GM12878 (cell line): ENCODE results near the gene VWA3A. TPM values are rescaled to one million over a fixed set of nuclear protein-coding genes. Genes with fewer than 3 reads are reported as not detected.

Experiments used
- ATAC-seq: fragments of 200-7000 bp; cut with Tn5 transposase; 3 replicates; pipeline ENCODE4 v1.9.1; 2020; ENCODE audit warnings: mild to moderate bottlenecking, moderate library complexity
- BruUV-seq: library from RNA; stranded (reverse); fragments of 400-500 nt; replicated peaks from 2 replicates; lab custom pipeline; 2021; lab: Mats Ljungman, UMichigan
- CTCF ChIA-PET: fragments of 300-600 bp; sonication (Branson Sonifier 250); formaldehyde crosslinking; extraction: SDS; loops from one replicate; lab custom pipeline; 2021; ENCODE audit warnings: inconsistent platforms; lab: Yijun Ruan, JAX
- POLR2A ChIA-PET: fragments of 350-600 bp; formaldehyde crosslinking; extraction: SDS; loops from one replicate; lab custom pipeline; 2021; ENCODE audit warnings: inconsistent platforms; lab: Charles Lee
- RAD21 ChIA-PET: fragments of 300-600 bp; sonication (Branson Sonifier 250); formaldehyde crosslinking; loops from one replicate; lab custom pipeline; 2023; ENCODE audit warnings: antibody characterized with exemption; ENCODE audit not compliant: unreplicated experiment; lab: Charles Lee
- SMC1A ChIA-PET: fragments of 300-600 bp; sonication (Branson Sonifier 250); formaldehyde crosslinking; loops from one replicate; lab custom pipeline; 2023; ENCODE audit not compliant: unreplicated experiment, uncharacterized antibody; lab: Charles Lee
- DNase-seq: peaks from one replicate; pipeline ENCODE4 v3.0.0-alpha.2; 2011; ENCODE audit warnings: low read depth, low spot score
- FAIRE-seq: peaks from 3 replicates; lab custom pipeline; 2011; peaks lifted over from hg19 to GRCh38; lab: Jason Lieb, UNC
- H2AFZ ChIP-seq: 2 replicates; pipeline ENCODE4 v1.6.0; 2011; ENCODE audit warnings: low read depth, low read length, control low read depth; ENCODE audit not compliant: control insufficient read depth
- H3K27ac ChIP-seq: 2 replicates; pipeline ENCODE4 v1.5.1; 2011; ENCODE audit warnings: control low read depth; ENCODE audit not compliant: control insufficient read depth, insufficient read depth
- H3K27me3 ChIP-seq, 2 experiments: replicated peaks in 1 of 2; 2 replicates each; pipeline versions ENCODE4 v1.6.0 to v1.6.1; 2011; ENCODE audit warnings: low read length in 1 of 2; ENCODE audit not compliant: control insufficient read depth in 2 of 2, insufficient read depth in 2 of 2
- H3K36me3 ChIP-seq, 2 experiments: 2 replicates each; pipeline ENCODE4 v1.5.1; 2011; ENCODE audit warnings: low read length in 1 of 2; ENCODE audit not compliant: control insufficient read depth in 2 of 2, insufficient read depth in 2 of 2
- H3K4me1 ChIP-seq: 2 replicates; pipeline ENCODE4 v1.6.1; 2011; ENCODE audit warnings: mild to moderate bottlenecking, low read length, moderate library complexity, mixed read lengths; ENCODE audit not compliant: control insufficient read depth, insufficient read depth
- H3K4me2 ChIP-seq: 2 replicates; pipeline ENCODE4 v1.6.0; 2011; ENCODE audit warnings: control low read depth; ENCODE audit not compliant: control insufficient read depth, insufficient read depth
- H3K4me3 ChIP-seq: fragments of 200-600 bp; sonication (generic); 2 replicates; pipeline ENCODE4 v1.5.1; 2016
- H3K79me2 ChIP-seq: 2 replicates; pipeline ENCODE4 v1.6.0; 2011; ENCODE audit warnings: low read length; ENCODE audit not compliant: control insufficient read depth, insufficient read depth
- H3K9ac ChIP-seq: 2 replicates; pipeline ENCODE4 v1.8.0; 2011; ENCODE audit warnings: low read length, control low read depth, mixed read lengths; ENCODE audit not compliant: control insufficient read depth, insufficient read depth
- H3K9me3 ChIP-seq: replicated peaks from 3 replicates; pipeline ENCODE4 v1.5.1; 2011; ENCODE audit warnings: mild to moderate bottlenecking, low read length; ENCODE audit not compliant: control insufficient read depth, insufficient read depth
- H4K20me1 ChIP-seq: 2 replicates; pipeline ENCODE4 v1.6.0; 2011; ENCODE audit not compliant: control insufficient read depth, insufficient read depth
- CHD4 ChIP-seq: fragments of 200-600 bp; sonication (generic); IDR thresholded peaks from 2 replicates; pipeline ENCODE4 v1.6.1; 2016; ENCODE audit warnings: mild to moderate bottlenecking
- EGR1 ChIP-seq, 2 experiments: IDR thresholded peaks; 1 replicate in 1 of 2; 2 replicates in 1 of 2; pipeline ENCODE4 v1.6.1; 2011 to 2012; ENCODE audit warnings: low read depth in 2 of 2, low read length in 2 of 2, borderline replicate concordance in 1 of 2, mild to moderate bottlenecking in 1 of 2, moderate library complexity in 1 of 2
- IKZF1 ChIP-seq: fragments of 450-650 bp; conservative IDR thresholded peaks from 2 replicates; pipeline ENCODE4 v1.6.1; 2017; ENCODE audit warnings: antibody characterized with exemption, mild to moderate bottlenecking
- IKZF2 ChIP-seq, 2 experiments: fragments of 450-650 bp; IDR thresholded peaks; 2 replicates each; pipeline ENCODE4 v1.6.1; 2017; ENCODE audit warnings: mild to moderate bottlenecking in 2 of 2, moderate library complexity in 2 of 2
- RB1 ChIP-seq: fragments of 450-650 bp; formaldehyde crosslinking; IDR thresholded peaks from 2 replicates; pipeline ENCODE4 v1.6.1; 2017; ENCODE audit warnings: mild to moderate bottlenecking, borderline replicate concordance
- SPI1 ChIP-seq: IDR thresholded peaks from 2 replicates; pipeline ENCODE4 v1.6.1; 2011; ENCODE audit warnings: low read depth, mild to moderate bottlenecking, low read length, moderate library complexity, borderline replicate concordance; ENCODE audit not compliant: insufficient read depth
- YBX1 ChIP-seq: fragments of 450-650 bp; IDR thresholded peaks from 2 replicates; pipeline ENCODE4 v1.6.1; 2016; ENCODE audit warnings: antibody characterized with exemption
- ZNF207 ChIP-seq: fragments of 450-650 bp; IDR thresholded peaks from 2 replicates; pipeline ENCODE4 v1.6.1; 2014; ENCODE audit warnings: antibody characterized with exemption, mild to moderate bottlenecking, borderline replicate concordance
- in situ Hi-C: fragments of 300-500 bp; cut with MboI; formaldehyde crosslinking; loops from 9 replicates; pipeline ENCODE4 v1.14.3; 2018; ENCODE audit warnings: mixed read lengths
- intact Hi-C: fragments of 100-400 bp; cut with micrococcal nuclease; formaldehyde crosslinking; loops from one replicate; pipeline ENCODE4 v1.14.2; 2022; ENCODE audit not compliant: unreplicated experiment
- polyA plus RNA-seq, 11 experiments: library from polyadenylated mRNA; depleted of rRNA in 4 of 11; unstranded in 6 of 11; stranded (reverse) in 5 of 11; fragments of >200 nt; fragmentation: Nextera tagmentation in 4 of 11; fragmentation: Illumina TruSeq in 1 of 11; extraction: Ambion mirVana in 4 of 11; extraction: Trizol in 1 of 11; gene quantifications; 1 replicate in 1 of 11; 2 replicates in 10 of 11; pipeline versions ENCODE4 v1.2.1 to v1.2.3, GENCODE V29; 2011 to 2016; ENCODE audit warnings: inconsistent platforms in 2 of 11, missing spikeins in 2 of 11, low read depth in 1 of 11
- total RNA-seq, 4 experiments: library from RNA; depleted of rRNA in 3 of 4; stranded (reverse); fragments of >200 nt in 3 of 4; fragmentation: Illumina TruSeq in 1 of 4; extraction: Trizol in 1 of 4; gene quantifications; 2 replicates each; pipeline versions ENCODE4 v1.2.1 to v1.2.3, GENCODE V29; 2013 to 2021
- TF ChIP-seq, protein P1 (sequence below): fragments of 450-650 bp; IDR thresholded peaks from 2 replicates; pipeline ENCODE4 v1.6.1; 2017; ENCODE audit warnings: low read depth, mild to moderate bottlenecking, moderate library complexity
- TF ChIP-seq, protein P2 (sequence below): fragments of 450-650 bp; conservative IDR thresholded peaks from 2 replicates; pipeline ENCODE4 v1.6.1; 2017; ENCODE audit warnings: mild to moderate bottlenecking, moderate library complexity

VWA3A gene
- total and polyA plus RNA-seq, 10 of the 15 experiments (the other 5 are each of a cell fraction or from before 2014, with no cell fraction given): 0.01 TPM; not detected in 9

DNA sequence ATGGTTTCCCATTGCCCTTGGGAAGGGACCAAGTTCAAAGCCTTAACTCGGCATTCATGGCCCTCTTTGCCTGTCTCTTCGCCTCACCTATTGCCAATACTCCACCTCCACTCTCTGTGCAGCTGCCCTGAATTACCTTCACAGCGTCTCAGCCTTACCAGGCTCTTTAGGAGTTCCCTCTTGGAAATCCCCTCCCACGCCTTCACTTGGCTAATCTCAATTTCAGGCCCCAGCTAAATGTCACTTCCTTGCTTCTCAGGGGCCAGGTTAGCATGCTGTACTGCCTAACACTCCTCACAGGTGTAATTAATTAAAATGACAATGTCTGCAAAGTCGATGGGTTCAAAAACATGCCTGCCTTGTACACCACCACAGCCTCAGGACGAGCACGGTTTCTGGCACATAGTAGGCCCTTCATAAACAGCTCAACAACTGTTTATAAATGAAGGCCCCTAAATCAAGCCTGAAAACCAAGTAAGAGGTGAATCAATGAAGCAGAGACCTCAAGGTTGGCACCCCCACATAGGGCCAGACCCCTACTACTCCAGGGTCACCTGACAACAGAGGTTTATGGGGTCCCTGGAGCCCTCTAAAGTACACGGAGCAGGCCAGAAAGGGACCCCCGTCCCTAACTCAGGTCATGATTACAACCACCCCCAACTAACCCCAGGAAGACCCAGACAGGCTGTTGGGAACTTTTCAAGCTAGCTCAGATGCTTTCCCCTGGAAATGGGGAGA lies 102.5 kb downstream of the VWA3A start (continued):
- TF ChIP-seq, protein P1, sequence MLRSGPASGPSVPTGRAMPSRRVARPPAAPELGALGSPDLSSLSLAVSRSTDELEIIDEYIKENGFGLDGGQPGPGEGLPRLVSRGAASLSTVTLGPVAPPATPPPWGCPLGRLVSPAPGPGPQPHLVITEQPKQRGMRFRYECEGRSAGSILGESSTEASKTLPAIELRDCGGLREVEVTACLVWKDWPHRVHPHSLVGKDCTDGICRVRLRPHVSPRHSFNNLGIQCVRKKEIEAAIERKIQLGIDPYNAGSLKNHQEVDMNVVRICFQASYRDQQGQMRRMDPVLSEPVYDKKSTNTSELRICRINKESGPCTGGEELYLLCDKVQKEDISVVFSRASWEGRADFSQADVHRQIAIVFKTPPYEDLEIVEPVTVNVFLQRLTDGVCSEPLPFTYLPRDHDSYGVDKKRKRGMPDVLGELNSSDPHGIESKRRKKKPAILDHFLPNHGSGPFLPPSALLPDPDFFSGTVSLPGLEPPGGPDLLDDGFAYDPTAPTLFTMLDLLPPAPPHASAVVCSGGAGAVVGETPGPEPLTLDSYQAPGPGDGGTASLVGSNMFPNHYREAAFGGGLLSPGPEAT: peak; percentile 54
- TF ChIP-seq SPI1 (peak; percentile 59; the same call in 1 of the 2 replicates), IKZF1 (peak; percentile 62), IKZF2 (IDR thresholded peaks at IDR 0.05) (peak in 1 of 2 experiments; percentile 55; a peak in 2 of 4 replicates), EGR1 (IDR thresholded peaks at IDR 0.05; ENCODE audit: borderline replicate concordance in 1 of 2, low read depth in 2 of 2, low read length in 2 of 2) (peak in 1 of 2 experiments; percentile 49; a peak in 1 of 3 replicates)
- TF ChIP-seq, protein P2, sequence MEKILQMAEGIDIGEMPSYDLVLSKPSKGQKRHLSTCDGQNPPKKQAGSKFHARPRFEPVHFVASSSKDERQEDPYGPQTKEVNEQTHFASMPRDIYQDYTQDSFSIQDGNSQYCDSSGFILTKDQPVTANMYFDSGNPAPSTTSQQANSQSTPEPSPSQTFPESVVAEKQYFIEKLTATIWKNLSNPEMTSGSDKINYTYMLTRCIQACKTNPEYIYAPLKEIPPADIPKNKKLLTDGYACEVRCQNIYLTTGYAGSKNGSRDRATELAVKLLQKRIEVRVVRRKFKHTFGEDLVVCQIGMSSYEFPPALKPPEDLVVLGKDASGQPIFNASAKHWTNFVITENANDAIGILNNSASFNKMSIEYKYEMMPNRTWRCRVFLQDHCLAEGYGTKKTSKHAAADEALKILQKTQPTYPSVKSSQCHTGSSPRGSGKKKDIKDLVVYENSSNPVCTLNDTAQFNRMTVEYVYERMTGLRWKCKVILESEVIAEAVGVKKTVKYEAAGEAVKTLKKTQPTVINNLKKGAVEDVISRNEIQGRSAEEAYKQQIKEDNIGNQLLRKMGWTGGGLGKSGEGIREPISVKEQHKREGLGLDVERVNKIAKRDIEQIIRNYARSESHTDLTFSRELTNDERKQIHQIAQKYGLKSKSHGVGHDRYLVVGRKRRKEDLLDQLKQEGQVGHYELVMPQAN: no peak

DNA sequence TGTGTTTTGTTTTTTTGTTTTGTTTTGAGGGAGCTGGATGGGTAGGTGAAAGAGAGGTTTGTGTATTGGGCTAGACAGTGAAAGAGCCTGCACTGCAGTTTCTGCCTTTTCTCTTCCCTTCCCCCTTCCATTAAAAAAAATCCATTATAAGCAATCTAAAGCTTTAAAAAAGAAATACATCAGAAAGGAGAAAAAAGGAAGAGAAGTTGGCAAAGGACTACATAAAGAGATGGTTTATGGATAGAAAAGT lies 103.0 kb downstream of the VWA3A start:
- in situ Hi-C loops: loop anchor here (5.0 kb wide), 1 partner anchor 102 kb away; the partner anchor contains the start of gene POLR3E
- POLR2A ChIA-PET: interaction anchor here (1.4 to 6.0 kb wide), 3 partner anchors 11 to 159 kb away, joined by 6 to 104 read pairs (median 21); partner anchors contain the start of genes EEF2K and POLR3E
- peak overlapping the region; percentile 77 for H3K27ac ChIP-seq
- no peaks in the 10 kb centered on the region for H4K20me1 ChIP-seq
- SMC1A ChIA-PET: interaction anchor here (0.6 to 9.0 kb wide), 8 partner anchors 10 to 243 kb away, joined by 3 to 86 read pairs (median 10); partner anchors contain the start of genes EEF2K and POLR3E
- no peak for FAIRE-seq
- peaks cover 41% of the 10 kb centered on the region for H3K4me1 ChIP-seq
- no TSS peak for BruUV-seq
- H3K9me3 ChIP-seq: no peaks in the 10 kb centered on the region
- CTCF ChIA-PET: interaction anchor here (0.8 to 8.4 kb wide), 3 partner anchors 12 to 103 kb away, joined by 3 to 132 read pairs (median 91); partner anchors contain the start of genes EEF2K and POLR3E
- H3K4me2 ChIP-seq: peak overlapping the region; percentile 81
- H3K27me3 ChIP-seq: no peaks in the 10 kb centered on the region
- H3K4me3 ChIP-seq: no peak overlapping the region
- no peak overlapping the region for H3K9ac ChIP-seq
- no peaks in the 10 kb centered on the region for H3K36me3 ChIP-seq
- intact Hi-C loops: loop anchor here (1.0 kb wide), 2 partner anchors 11 to 102 kb away; partner anchors contain the start of genes EEF2K and POLR3E
- ATAC-seq: no peak
- RAD21 ChIA-PET: interaction anchor here (1.0 to 7.8 kb wide), 4 partner anchors 11 to 158 kb away, joined by 3 to 74 read pairs (median 33); partner anchors contain the start of genes EEF2K and POLR3E
- H3K79me2 ChIP-seq: no peaks in the 10 kb centered on the region
- DNase-seq: no peak
- 0 out of 2 replicates have a peak, but pooled peaks have one; percentile 19 for TF ChIP-seq YBX1
- TF ChIP-seq RB1: 0 out of 2 replicates have a peak, but pooled peaks have one; percentile 31
- 0 out of 2 replicates have a peak, but pooled peaks have one; percentile 29 for TF ChIP-seq CHD4
- TF ChIP-seq ZNF207: no peak
- TF ChIP-seq, all 136 proteins: peak for 3
- no peak overlapping the region for H2AFZ ChIP-seq
